SK-N-SH (cell line): ENCODE results near the gene PRR15L. TPM values are rescaled to one million over a fixed set of nuclear protein-coding genes. Genes with fewer than 3 reads are reported as not detected.

ENCODE experiments used
- CTCF ChIA-PET: fragments of 300-600, 350-600 bp; formaldehyde crosslinking; extraction: SDS; loops from one replicate; lab custom pipeline; 2021; lab: Yijun Ruan, JAX
- POLR2A ChIA-PET: fragments of 350-600 bp; sonication (Branson Sonifier 250); formaldehyde crosslinking; extraction: SDS; loops from one replicate; lab custom pipeline; 2020; ENCODE audit warnings: antibody characterized with exemption, inconsistent platforms; lab: Yijun Ruan, JAX
- DNase-seq: peaks from one replicate; pipeline ENCODE4 v3.0.0; 2012
- H2AFZ ChIP-seq: fragments of 200-600 bp; sonication (generic); 2 replicates; pipeline ENCODE4 v1.8.1; 2016; ENCODE audit warnings: antibody characterized with exemption, mild to moderate bottlenecking, low read depth
- H3F3A ChIP-seq: fragments of 200-600 bp; sonication (generic); replicated peaks from 2 replicates; pipeline ENCODE3; 2016; ENCODE audit warnings: antibody characterized with exemption, mild to moderate bottlenecking; ENCODE audit not compliant: insufficient read depth
- H3K27ac ChIP-seq, 2 experiments: fragments of 200-500 bp in 1 of 2; fragments of 200-600 bp in 1 of 2; sonication (Bioruptor generic) in 1 of 2; sonication (generic), shearing (Covaris generic) in 1 of 2; 2 replicates each; pipeline versions ENCODE4 v1.5.1 to v1.6.1; 2014 to 2016; ENCODE audit warnings: low read depth in 2 of 2, inconsistent platforms in 1 of 2, low read length in 1 of 2, mild to moderate bottlenecking in 1 of 2, mixed read lengths in 1 of 2
- H3K27me3 ChIP-seq: fragments of 200-600 bp; sonication (generic), shearing (Covaris generic); 2 replicates; pipeline ENCODE4 v1.6.1; 2016; ENCODE audit warnings: mixed run types; ENCODE audit not compliant: insufficient read depth
- H3K36me3 ChIP-seq, 2 experiments: fragments of 200-500 bp in 1 of 2; fragments of 200-600 bp in 1 of 2; sonication (Bioruptor generic) in 1 of 2; sonication (generic) in 1 of 2; replicated peaks in 1 of 2; 2 replicates each; pipeline versions ENCODE3 to v1.5.1; 2014 to 2016; ENCODE audit warnings: low read length in 1 of 2, mild to moderate bottlenecking in 1 of 2; ENCODE audit not compliant: insufficient read depth in 2 of 2, control insufficient read depth in 1 of 2
- H3K4me1 ChIP-seq, 2 experiments: fragments of 200-500 bp in 1 of 2; fragments of 200-600 bp in 1 of 2; sonication (Bioruptor generic) in 1 of 2; sonication (generic), shearing (Covaris generic) in 1 of 2; 2 replicates each; pipeline versions ENCODE4 v1.5.1 to v1.6.1; 2014 to 2016; ENCODE audit warnings: low read depth in 1 of 2, low read length in 1 of 2, mixed run types in 1 of 2; ENCODE audit not compliant: insufficient read depth in 2 of 2, control insufficient read depth in 1 of 2
- H3K4me2 ChIP-seq: fragments of 200-600 bp; sonication (generic), shearing (Covaris generic); 2 replicates; pipeline ENCODE4 v1.6.1; 2017; ENCODE audit warnings: mixed run types
- H3K4me3 ChIP-seq, 2 experiments: fragments of 200-500 bp in 1 of 2; fragments of 200-600 bp in 1 of 2; sonication (Bioruptor generic) in 1 of 2; sonication (generic), shearing (Covaris generic) in 1 of 2; 2 replicates each; pipeline versions ENCODE4 v1.5.1 to v1.8.1; 2014 to 2016; ENCODE audit warnings: low read depth in 2 of 2, inconsistent platforms in 1 of 2, low read length in 1 of 2, mild to moderate bottlenecking in 1 of 2, mixed read lengths in 1 of 2, moderate library complexity in 1 of 2
- H3K79me2 ChIP-seq: fragments of 200-600 bp; sonication (generic); 2 replicates; pipeline ENCODE4 v1.8.1; 2017; ENCODE audit warnings: mild to moderate bottlenecking; ENCODE audit not compliant: insufficient read depth
- H3K9ac ChIP-seq: fragments of 200-600 bp; sonication (generic); 2 replicates; pipeline ENCODE4 v1.6.1; 2017; ENCODE audit warnings: mixed run types
- H3K9me2 ChIP-seq: fragments of 200-600 bp; sonication (generic); 2 replicates; pipeline ENCODE4 v1.6.1; 2017; ENCODE audit warnings: mixed run types
- H3K9me3 ChIP-seq: fragments of 200-600 bp; sonication (generic); 2 replicates; pipeline ENCODE4 v1.6.1; 2017; ENCODE audit warnings: mixed run types, mild to moderate bottlenecking, moderate library complexity
- H4K20me1 ChIP-seq: fragments of 200-600 bp; sonication (generic); 2 replicates; pipeline ENCODE4 v1.6.1; 2017; ENCODE audit warnings: mild to moderate bottlenecking, mixed run types; ENCODE audit not compliant: insufficient read depth
- CHD2 ChIP-seq: fragments of 150-350 bp; IDR thresholded peaks from 2 replicates; pipeline ENCODE4 v1.6.1; 2018; ENCODE audit warnings: low read length; ENCODE audit not compliant: partially characterized antibody
- CTCF ChIP-seq: fragments of 200-600 bp; sonication (generic); IDR thresholded peaks from 2 replicates; pipeline ENCODE4 v1.6.1; 2017; ENCODE audit warnings: antibody characterized with exemption, mild to moderate bottlenecking, moderate library complexity
- ELF1 ChIP-seq: IDR thresholded peaks from 2 replicates; pipeline ENCODE4 v1.4.0; 2012
- EZH2phosphoT487 ChIP-seq: fragments of 200-600 bp; sonication (generic); IDR thresholded peaks from 2 replicates; pipeline ENCODE4 v1.6.1; 2017; ENCODE audit warnings: low read depth, mixed run types, mild to moderate bottlenecking, antibody characterized with exemption, moderate library complexity, borderline replicate concordance
- FOSL2 ChIP-seq: IDR thresholded peaks from 2 replicates; pipeline ENCODE4 v1.4.0; 2012; ENCODE audit warnings: low read depth, mild to moderate bottlenecking, moderate library complexity, borderline replicate concordance
- FOXM1 ChIP-seq: IDR thresholded peaks from 2 replicates; pipeline ENCODE4 v1.4.0; 2012; ENCODE audit warnings: low read depth, mild to moderate bottlenecking
- GABPA ChIP-seq: IDR thresholded peaks from 2 replicates; pipeline ENCODE4 v1.4.0; 2012; ENCODE audit warnings: low read depth, mild to moderate bottlenecking
- GATA2 ChIP-seq: sonication (generic); formaldehyde crosslinking; IDR thresholded peaks from 2 replicates; pipeline ENCODE4 v1.5.0; 2020; ENCODE audit warnings: mild to moderate bottlenecking, missing genetic modification reagents
- IRF3 ChIP-seq: fragments of 150-350 bp; IDR thresholded peaks from 2 replicates; pipeline ENCODE4 v1.6.1; 2016; ENCODE audit warnings: mild to moderate bottlenecking, low read depth, low read length
- JUND ChIP-seq: IDR thresholded peaks from 2 replicates; pipeline ENCODE4 v1.4.0; 2012
- MXI1 ChIP-seq: IDR thresholded peaks from 2 replicates; pipeline ENCODE4 v1.6.1; 2012; ENCODE audit warnings: mild to moderate bottlenecking, low read depth, low read length, improper control_type of control experiment
- RAD21 ChIP-seq: IDR thresholded peaks from 2 replicates; pipeline ENCODE4 v1.6.1; 2012; ENCODE audit warnings: mild to moderate bottlenecking, low read length
- RCOR1 ChIP-seq: fragments of 150-350 bp; IDR thresholded peaks from 2 replicates; pipeline ENCODE4 v1.6.1; 2017; ENCODE audit warnings: antibody characterized with exemption, low read length
- SMC3 ChIP-seq: IDR thresholded peaks from 2 replicates; pipeline ENCODE4 v1.6.1; 2012; ENCODE audit warnings: low read depth, low read length, improper control_type of control experiment
- TAF1 ChIP-seq: IDR thresholded peaks from 2 replicates; pipeline ENCODE4 v1.6.1; 2012; ENCODE audit warnings: low read depth, mild to moderate bottlenecking, low read length, moderate library complexity, borderline replicate concordance
- TCF12 ChIP-seq: IDR thresholded peaks from 2 replicates; pipeline ENCODE4 v1.4.0; 2012
- WGBS: methylation state at CpG from one replicate; pipeline ENCODE4 v1.1.6; 2017; ENCODE audit warnings: low lambda C conversion rate; 5-methylcytosine and 5-hydroxymethylcytosine counted together
- polyA plus RNA-seq, 3 experiments: library from polyadenylated mRNA; depleted of rRNA; stranded (reverse); fragments of >200 nt; gene quantifications; 2 replicates each; pipeline ENCODE4 v1.2.3, GENCODE V29; 2012

The PRR15L gene
- polyA plus RNA-seq, 1 of the 3 experiments (the other 2 are of a cell fraction) = not detected

- TF ChIP-seq GATA2 (CRISPR knock-in tag) (no peak), CHD2 (no peak), MXI1 (no peak)
- TF ChIP-seq, all 33 proteins: peak for 0
- H2AFZ ChIP-seq = no peak overlapping the region
- no peaks in the 10 kb centered on the region for H3F3A ChIP-seq
- H3K9ac ChIP-seq = no peak overlapping the region
- H3K79me2 ChIP-seq = no peaks in the 10 kb centered on the region
- POLR2A ChIA-PET = interaction anchor here (1.4 kb wide), 1 partner anchor 10 kb away, joined by 3 read pairs; no protein-coding TSS in a partner anchor
- H3K4me3 ChIP-seq = no peak overlapping the region
- CTCF ChIA-PET = interaction anchor here (1.2 to 41.6 kb wide), 5 partner anchors 10 to 117 kb away, joined by 3 to 1216 read pairs (median 34); partner anchors contain the start of genes CDK5RAP3, PNPO and PRR15L
- no peak for DNase-seq
- no peak overlapping the region for H3K4me2 ChIP-seq
- no peaks in the 10 kb centered on the region for H4K20me1 ChIP-seq
- WGBS = 69% methylated on average over 8 of the region's 8 CpGs
- no peaks in the 10 kb centered on the region for H3K36me3 ChIP-seq
- H3K27me3 ChIP-seq = no peaks in the 10 kb centered on the region
- H3K9me2 ChIP-seq = no peaks in the 10 kb centered on the region
- H3K27ac ChIP-seq = no peak overlapping the region
- peaks cover 0 to 10% of the 10 kb centered on the region in 2 experiments; a peak in 3 of 4 replicates for H3K4me1 ChIP-seq
- no peaks in the 10 kb centered on the region for H3K9me3 ChIP-seq
Observed at GRCh38 chr17:47959825-47960655, 2.4 kb upstream of the PRR15L start.

- Histone ChIP-seq H3K9ac (no peak overlapping the region), H2AFZ (no peak overlapping the region), H3K9me3 (no peaks in the 10 kb centered on the region), H3K4me2 (peak overlapping the region; percentile 45), H3K27me3 (no peaks in the 10 kb centered on the region), H3K9me2 (no peaks in the 10 kb centered on the region), H3K4me1 (peaks cover 0 to 10% of the 10 kb centered on the region in 2 experiments; a peak in 3 of 4 replicates), H3K27ac (no peak overlapping the region), H3K79me2 (no peaks in the 10 kb centered on the region), H3K4me3 (no peak overlapping the region), H4K20me1 (no peaks in the 10 kb centered on the region), H3F3A (no peaks in the 10 kb centered on the region), H3K36me3 (no peaks in the 10 kb centered on the region)
- WGBS = 74% methylated on average over 2 of the region's 4 CpGs
- POLR2A ChIA-PET = interaction anchor here (0.7 to 1.1 kb wide), 3 partner anchors 10 to 16 kb away, joined by 4 read pairs; partner anchors contain the start of gene PNPO
- CTCF ChIA-PET = interaction anchor here (0.6 to 41.6 kb wide), 8 partner anchors 1 to 630 kb away, joined by 3 to 1216 read pairs (median 12); partner anchors contain the start of genes CDK5RAP3, PNPO and PRR15L
- no peak for DNase-seq
- TF ChIP-seq JUND (no peak), SMC3 (no peak), GABPA (no peak), RCOR1 (no peak), FOSL2 (no peak), ELF1 (no peak), TCF12 (no peak), FOXM1 (no peak), EZH2phosphoT487 (no peak), IRF3 (no peak), TAF1 (no peak), CTCF (no peak), RAD21 (no peak)
Observed at GRCh38 chr17:47956791-47957590, 692 bp downstream of the PRR15L start.
